HG03565 (cell line): ENCODE measurements around the gene ALPI.

ENCODE experiments used
- ATAC-seq: cut with Tn5 transposase; IDR thresholded peaks from one replicate; pipeline ENCODE4 v1.9.1; 2021; ENCODE audit warnings: mild to moderate bottlenecking, moderate library complexity; ENCODE audit not compliant: unreplicated experiment

The ALPI gene

GRCh38 chr2:232495292-232495691 is 39.3 kb downstream of the ALPI start:
- ATAC-seq: no peak

GRCh38 chr2:232496501-232497270 is 40.7 kb downstream of the ALPI start:
- no peak for ATAC-seq

- ATAC-seq: no peak
Measured at GRCh38 chr2:232497348-232497747, 41.4 kb downstream of the ALPI start.

GRCh38 chr2:232498452-232498851 is 42.5 kb downstream of the ALPI start:
- no peak for ATAC-seq

GRCh38 chr2:232501331-232501771 is 45.4 kb downstream of the ALPI start:
- no peak for ATAC-seq

- no peak for ATAC-seq
Measured at GRCh38 chr2:232501794-232502390, 45.9 kb downstream of the ALPI start.

- ATAC-seq: no peak
Measured at GRCh38 chr2:232502511-232502910, 46.6 kb downstream of the ALPI start.

- no peak for ATAC-seq
Measured at GRCh38 chr2:232502911-232503808, 47.2 kb downstream of the ALPI start.

GRCh38 chr2:232503809-232504323 is 47.9 kb downstream of the ALPI start:
- no peak for ATAC-seq

GRCh38 chr2:232504438-232504837 is 48.5 kb downstream of the ALPI start:
- no peak for ATAC-seq

GRCh38 chr2:232505856-232506255 is 49.9 kb downstream of the ALPI start:
- ATAC-seq: no peak

- no peak for ATAC-seq
Measured at GRCh38 chr2:232506709-232507108, 50.8 kb downstream of the ALPI start.

GRCh38 chr2:232508251-232508650 is 52.3 kb downstream of the ALPI start:
- no peak for ATAC-seq
